Measurements from ENCODE around the gene AHRR.

- no peak for TF ChIP-seq CTCF (IDR thresholded peaks at IDR 0.05)
- no peak for TF ChIP-seq POLR2A (IDR thresholded peaks at IDR 0.05)
These were observed 3.1 kb upstream of the AHRR start for GRCh38 chr5:318341-318897.
